Hindlimb muscle (tissue), 1 donor: ENCODE results near the gene HCFC1. TPM values are rescaled to one million over a fixed set of nuclear protein-coding genes. Genes with fewer than 3 reads are reported as not detected.

Experiments used
- DNase-seq: peaks from one replicate; pipeline ENCODE4 v3.0.0-alpha.2; 2013
- polyA plus RNA-seq: library from polyadenylated mRNA; unstranded; fragments of 120-200 nt; gene quantifications from one replicate; pipeline ENCODE4 v1.2.1, GENCODE V29; 2013; ENCODE audit not compliant: insufficient read length

The HCFC1 gene
- 37.9 TPM for polyA plus RNA-seq

GRCh38 chrX:153971450-153972367, at the start of gene HCFC1:
TSS of gene HCFC1 (minus strand) at chrX:153971818. CDS start at chrX:153970840, 978 bp downstream.
- peak; percentile 92 for DNase-seq

- no peak for DNase-seq
Observed at GRCh38 chrX:154021131-154021611, 49.6 kb upstream of the HCFC1 start.

- no peak for DNase-seq
Observed at GRCh38 chrX:154020536-154021115, 49.0 kb upstream of the HCFC1 start.

GRCh38 chrX:154019633-154020528, 48.3 kb upstream of the HCFC1 start, which contains the start of gene IRAK1:
TSS of gene IRAK1 (minus strand) at chrX:154019902. CDS start at chrX:154019812, 90 bp downstream.
- peak; percentile 72 for DNase-seq

GRCh38 chrX:154019061-154019621, 47.5 kb upstream of the HCFC1 start:
- no peak for DNase-seq

- DNase-seq, result no peak
Observed at GRCh38 chrX:154018518-154019060, 47.0 kb upstream of the HCFC1 start.

- no peak for DNase-seq
Observed at GRCh38 chrX:154017766-154018517, 46.3 kb upstream of the HCFC1 start.

GRCh38 chrX:154016366-154017076, 44.9 kb upstream of the HCFC1 start:
- no peak for DNase-seq

GRCh38 chrX:154015581-154016264, 44.1 kb upstream of the HCFC1 start:
- no peak for DNase-seq

GRCh38 chrX:154014429-154015380, 43.1 kb upstream of the HCFC1 start:
- no peak for DNase-seq

GRCh38 chrX:154013614-154014360, 42.2 kb upstream of the HCFC1 start:
- peak; percentile 48 for DNase-seq

GRCh38 chrX:154013001-154013421, 41.4 kb upstream of the HCFC1 start:
- DNase-seq, result no peak

- DNase-seq, result no peak
Observed at GRCh38 chrX:154012336-154012991, 40.8 kb upstream of the HCFC1 start.

GRCh38 chrX:154011376-154012335, 40.0 kb upstream of the HCFC1 start:
- no peak for DNase-seq

- no peak for DNase-seq
Observed at GRCh38 chrX:154010330-154011087, 38.9 kb upstream of the HCFC1 start.
